ENCODE measurements around the gene VAMP3.
A peak's percentile ranks its signal among the peaks of the same experiment; 100 is the strongest.

Gene VAMP3

GRCh38 chr1:7808253-7808844 is 37.3 kb downstream of the VAMP3 start:
- Mint-ChIP-seq H3K27me3 (ENCODE audit: low read depth, poor library complexity) (peaks cover 3% of the 10 kb centered on the region), H3K4me1 (no peaks in the 10 kb centered on the region), H3K9me3 (peaks cover 8% of the 10 kb centered on the region), H3K4me3 (no peak overlapping the region), H3K27ac (no peak overlapping the region), H3K36me3 (ENCODE audit: low read depth) (peaks cover 24% of the 10 kb centered on the region)
- peak; percentile 61 for TF ChIP-seq CTCF (IDR thresholded peaks at IDR 0.05)
- DNase-seq, result no peak

GRCh38 chr1:7809742-7810141 is 38.6 kb downstream of the VAMP3 start:
- Mint-ChIP-seq H3K36me3 (ENCODE audit: low read depth) (peaks cover 35% of the 10 kb centered on the region), H3K27me3 (ENCODE audit: low read depth, poor library complexity) (peaks cover 2% of the 10 kb centered on the region), H3K4me1 (no peaks in the 10 kb centered on the region), H3K9me3 (peaks cover 19% of the 10 kb centered on the region), H3K4me3 (no peak overlapping the region), H3K27ac (no peak overlapping the region)
- no peak for DNase-seq
- no peak for TF ChIP-seq CTCF (IDR thresholded peaks at IDR 0.05)

GRCh38 chr1:7810395-7810794 is 39.3 kb downstream of the VAMP3 start:
- Mint-ChIP-seq H3K36me3 (ENCODE audit: low read depth) (peaks cover 35% of the 10 kb centered on the region), H3K27ac (no peak overlapping the region), H3K9me3 (peaks cover 23% of the 10 kb centered on the region), H3K27me3 (ENCODE audit: low read depth, poor library complexity) (peaks cover 2% of the 10 kb centered on the region), H3K4me3 (no peak overlapping the region), H3K4me1 (no peaks in the 10 kb centered on the region)
- no peak for TF ChIP-seq CTCF (IDR thresholded peaks at IDR 0.05)
- no peak for DNase-seq

GRCh38 chr1:7811476-7811875 is 40.4 kb downstream of the VAMP3 start:
- Mint-ChIP-seq H3K27me3 (ENCODE audit: low read depth, poor library complexity) (peaks cover 2% of the 10 kb centered on the region), H3K36me3 (ENCODE audit: low read depth) (peaks cover 35% of the 10 kb centered on the region), H3K27ac (peak overlapping the region; percentile 57), H3K4me3 (no peak overlapping the region), H3K9me3 (peaks cover 25% of the 10 kb centered on the region), H3K4me1 (no peaks in the 10 kb centered on the region)
- DNase-seq, result no peak
- TF ChIP-seq CTCF (IDR thresholded peaks at IDR 0.05), result no peak

GRCh38 chr1:7813677-7814373 is 42.7 kb downstream of the VAMP3 start:
- Mint-ChIP-seq H3K27ac (no peak overlapping the region), H3K4me1 (no peaks in the 10 kb centered on the region), H3K36me3 (ENCODE audit: low read depth) (peaks cover 35% of the 10 kb centered on the region), H3K27me3 (ENCODE audit: low read depth, poor library complexity) (peaks cover 2% of the 10 kb centered on the region), H3K4me3 (no peak overlapping the region), H3K9me3 (peaks cover 25% of the 10 kb centered on the region)
- no peak for TF ChIP-seq CTCF (IDR thresholded peaks at IDR 0.05)
- no peak for DNase-seq

- Mint-ChIP-seq H3K4me3 (no peak overlapping the region), H3K9me3 (no peaks in the 10 kb centered on the region), H3K27ac (no peak overlapping the region), H3K27me3 (ENCODE audit: low read depth, poor library complexity) (no peaks in the 10 kb centered on the region), H3K36me3 (ENCODE audit: low read depth) (peaks cover 11% of the 10 kb centered on the region), H3K4me1 (no peaks in the 10 kb centered on the region)
- no peak for TF ChIP-seq CTCF (IDR thresholded peaks at IDR 0.05)
- no peak for DNase-seq
These were observed 50.2 kb downstream of the VAMP3 start for GRCh38 chr1:7821282-7821681.

Data from nephron progenitor cell (in vitro differentiated cells).